B cell (primary cell): ENCODE data around the gene FBXO7. TPM values are rescaled to one million over a fixed set of nuclear protein-coding genes. Genes with fewer than 3 reads are reported as not detected.

Experiments
- ATAC-seq: fragments of 200-7000 bp; cut with Tn5 transposase; one replicate; pipeline ENCODE4 v1.10.0; 2021; ENCODE audit warnings: low read depth, mild to moderate bottlenecking, moderate number of reproducible peaks, moderate library complexity
- CTCF ChIA-PET: fragments of 350-600 bp; sonication (Branson Sonifier 250); formaldehyde crosslinking; loops from one replicate; lab custom pipeline; 2021; ENCODE audit warnings: antibody characterized with exemption, inconsistent platforms; lab: Charles Lee
- POLR2A ChIA-PET: fragments of 350-600 bp; sonication (Branson Sonifier 250); formaldehyde crosslinking; loops from one replicate; lab custom pipeline; 2021; ENCODE audit warnings: antibody characterized with exemption; lab: Charles Lee
- DNase-seq: peaks from one replicate; pipeline ENCODE4 v3.0.0; 2013
- H2AFZ ChIP-seq: 2 replicates; pipeline ENCODE4 v1.6.1; 2012; ENCODE audit warnings: mild to moderate bottlenecking, low read depth, low read length; ENCODE audit not compliant: insufficient read depth, poor library complexity, severe bottlenecking
- H3K27ac ChIP-seq, 2 donors: 1 replicate in 1 of 2; 2 replicates in 1 of 2; pipeline ENCODE4 v1.5.1; 2012 to 2013; ENCODE audit warnings: low read length in 2 of 2, mild to moderate bottlenecking in 2 of 2, moderate library complexity in 1 of 2
- H3K27me3 ChIP-seq, 4 experiments: fragments of 200-600 bp in 1 of 4; sonication (generic) in 1 of 4; replicated peaks in 1 of 4; 1 replicate in 2 of 4; 2 replicates in 2 of 4; pipeline versions ENCODE4 v1.6.1 to v1.7.0; 2013 to 2016; ENCODE audit warnings: low read length in 3 of 4, mild to moderate bottlenecking in 2 of 4, mixed read lengths in 1 of 4, moderate library complexity in 1 of 4; ENCODE audit not compliant: insufficient read depth in 4 of 4, control insufficient read depth in 3 of 4; ENCODE audit errors: control extremely low read depth in 1 of 4
- H3K36me3 ChIP-seq, 2 experiments: replicated peaks in 1 of 2; 1 replicate in 1 of 2; 2 replicates in 1 of 2; pipeline versions ENCODE4 v1.6.1 to v1.7.1; 2013; ENCODE audit warnings: low read length in 1 of 2; ENCODE audit not compliant: insufficient read depth in 2 of 2, control insufficient read depth in 1 of 2; ENCODE audit errors: control extremely low read depth in 1 of 2, extremely low read depth in 1 of 2
- H3K4me1 ChIP-seq, 2 donors: fragments of 200-600 bp in 1 of 2; sonication (generic) in 1 of 2; 1 replicate in 1 of 2; 2 replicates in 1 of 2; pipeline versions ENCODE4 v1.5.1 to v1.6.1; 2013 to 2017; ENCODE audit warnings: low read length in 2 of 2; ENCODE audit not compliant: control insufficient read depth in 2 of 2, insufficient read depth in 2 of 2
- H3K4me2 ChIP-seq: replicated peaks from 2 replicates; pipeline ENCODE3; 2012; ENCODE audit warnings: mild to moderate bottlenecking, low read depth, low read length; ENCODE audit not compliant: poor library complexity, severe bottlenecking
- H3K4me3 ChIP-seq, 5 experiments: fragments of 200-600 bp in 1 of 5; sonication (generic) in 1 of 5; 1 replicate in 3 of 5; 2 replicates in 2 of 5; pipeline versions ENCODE4 v1.5.1 to v1.7.0; 2011 to 2016; ENCODE audit warnings: low read length in 4 of 5, mild to moderate bottlenecking in 4 of 5, low read depth in 2 of 5, control low read depth in 1 of 5, moderate library complexity in 1 of 5; ENCODE audit not compliant: insufficient read depth in 1 of 5; ENCODE audit errors: control extremely low read depth in 1 of 5, extremely low read depth in 1 of 5
- H3K79me2 ChIP-seq: fragments of 200-600 bp; sonication (generic); one replicate; pipeline ENCODE4 v1.6.0; 2016; ENCODE audit warnings: low read length; ENCODE audit not compliant: control insufficient read depth, insufficient read depth
- H3K9ac ChIP-seq: fragments of 200-600 bp; sonication (generic); 2 replicates; pipeline ENCODE4 v1.6.1; 2017; ENCODE audit warnings: mild to moderate bottlenecking, low read length, moderate library complexity
- H3K9me3 ChIP-seq, 3 donors: one replicate each; pipeline versions ENCODE4 v1.6.1 to v1.7.1; 2013; ENCODE audit warnings: low read length in 2 of 3; ENCODE audit not compliant: control insufficient read depth in 2 of 3, insufficient read depth in 1 of 3; ENCODE audit errors: control extremely low read depth in 1 of 3
- H4K20me1 ChIP-seq: 2 replicates; pipeline ENCODE4 v1.6.0; 2012; ENCODE audit warnings: mild to moderate bottlenecking, low read length; ENCODE audit not compliant: insufficient read depth, control insufficient read depth, poor library complexity, severe bottlenecking
- H3K27ac Mint-ChIP-seq: one replicate; pipeline ENCODE4 v1.8.0; 2021; ENCODE audit warnings: mixed read lengths
- H3K27me3 Mint-ChIP-seq: one replicate; pipeline ENCODE4 v1.8.0; 2021; ENCODE audit warnings: mixed read lengths
- H3K4me1 Mint-ChIP-seq: one replicate; pipeline ENCODE4 v1.8.0; 2021; ENCODE audit warnings: mixed read lengths
- H3K4me3 Mint-ChIP-seq: one replicate; pipeline ENCODE4 v1.8.0; 2021; ENCODE audit warnings: mixed read lengths
- H3K9me3 Mint-ChIP-seq: one replicate; pipeline ENCODE4 v1.8.0; 2022; ENCODE audit warnings: mixed read lengths; ENCODE audit not compliant: insufficient read depth
- CTCF ChIP-seq: fragments of 200-600 bp; IDR thresholded peaks from one replicate; pipeline ENCODE4 v1.8.0; 2022; ENCODE audit warnings: antibody characterized with exemption, mild to moderate bottlenecking
- EZH2 ChIP-seq: IDR thresholded peaks from 2 replicates; pipeline ENCODE4 v1.6.1; 2012; ENCODE audit warnings: borderline replicate concordance, low read depth, mild to moderate bottlenecking, moderate library complexity, low read length; ENCODE audit not compliant: insufficient read depth, poor library complexity, severe bottlenecking
- WGBS: methylation state at CpG from one replicate; pipeline ENCODE4 v1.1.5; 2013; ENCODE audit warnings: missing lambda C conversion rate; ENCODE audit not compliant: insufficient coverage; 5-methylcytosine and 5-hydroxymethylcytosine counted together
- intact Hi-C: fragments of 100-400 bp; cut with micrococcal nuclease; formaldehyde crosslinking; loops from one replicate; pipeline ENCODE4 v1.10.0; 2022
- polyA plus RNA-seq: library from polyadenylated mRNA; depleted of rRNA; stranded (reverse); fragments of >200 nt; gene quantifications from 2 replicates; pipeline ENCODE4 v1.2.3, GENCODE V29; 2012
- total RNA-seq, 2 donors: library from RNA; stranded (reverse); fragments of 120-200 nt in 1 of 2; gene quantifications; 1 replicate in 1 of 2; 2 replicates in 1 of 2; pipeline versions ENCODE4 v1.2.3 to v1.2.4, GENCODE V29; 2013 to 2022

The FBXO7 gene
- total and polyA plus RNA-seq, 2 donors (not counting 1 experiment from before 2014, with no cell fraction given), result 66.2 to 106 TPM

- Histone ChIP-seq H3K27me3 (no peaks in the 10 kb centered on the region), H3K36me3 (no peaks in the 10 kb centered on the region), H4K20me1 (no peaks in the 10 kb centered on the region), H3K9me3 (no peaks in the 10 kb centered on the region), H3K9ac (no peak overlapping the region), H3K79me2 (no peaks in the 10 kb centered on the region), H3K27ac (no peak overlapping the region), H3K4me3 (no peak overlapping the region), H3K4me2 (no peak overlapping the region), H3K4me1 (no peaks in the 10 kb centered on the region), H2AFZ (no peak overlapping the region)
- Mint-ChIP-seq H3K4me1 (no peaks in the 10 kb centered on the region), H3K27me3 (no peaks in the 10 kb centered on the region), H3K27ac (no peak overlapping the region), H3K9me3 (no peaks in the 10 kb centered on the region), H3K4me3 (no peak overlapping the region)
- intact Hi-C loops, result no loop called here
- no peak for ATAC-seq
- ChIA-PET POLR2A (no interaction called here), CTCF (no interaction called here)
- no peak for TF ChIP-seq CTCF
- TF ChIP-seq EZH2, result no peak
- WGBS, result 97% methylated on average over 6 of the region's 7 CpGs
- DNase-seq, result no peak
These were observed 34.4 kb downstream of the FBXO7 start for GRCh38 chr22:32509045-32509444.

GRCh38 chr22:32511274-32511673 lies 36.7 kb downstream of the FBXO7 start:
- Mint-ChIP-seq H3K9me3 (no peaks in the 10 kb centered on the region), H3K4me3 (no peak overlapping the region), H3K27me3 (no peaks in the 10 kb centered on the region), H3K4me1 (no peaks in the 10 kb centered on the region), H3K27ac (no peak overlapping the region)
- Histone ChIP-seq H3K4me1 (no peaks in the 10 kb centered on the region), H3K4me3 (no peak overlapping the region), H3K27me3 (no peaks in the 10 kb centered on the region), H3K9me3 (peaks cover 0 to 5% (median 0%) of the 10 kb centered on the region in 3 donors), H2AFZ (no peak overlapping the region), H3K4me2 (no peak overlapping the region), H3K9ac (no peak overlapping the region), H4K20me1 (no peaks in the 10 kb centered on the region), H3K79me2 (no peaks in the 10 kb centered on the region), H3K27ac (no peak overlapping the region), H3K36me3 (no peaks in the 10 kb centered on the region)
- intact Hi-C loops, result no loop called here
- no peak for DNase-seq
- ChIA-PET CTCF (no interaction called here), POLR2A (no interaction called here)
- no peak for TF ChIP-seq EZH2
- TF ChIP-seq CTCF, result no peak
- ATAC-seq, result no peak
- WGBS, result 80% methylated on average over 1 of the region's 3 CpGs
